ENCODE measurements around the gene GNMT.

GNMT gene

DNA sequence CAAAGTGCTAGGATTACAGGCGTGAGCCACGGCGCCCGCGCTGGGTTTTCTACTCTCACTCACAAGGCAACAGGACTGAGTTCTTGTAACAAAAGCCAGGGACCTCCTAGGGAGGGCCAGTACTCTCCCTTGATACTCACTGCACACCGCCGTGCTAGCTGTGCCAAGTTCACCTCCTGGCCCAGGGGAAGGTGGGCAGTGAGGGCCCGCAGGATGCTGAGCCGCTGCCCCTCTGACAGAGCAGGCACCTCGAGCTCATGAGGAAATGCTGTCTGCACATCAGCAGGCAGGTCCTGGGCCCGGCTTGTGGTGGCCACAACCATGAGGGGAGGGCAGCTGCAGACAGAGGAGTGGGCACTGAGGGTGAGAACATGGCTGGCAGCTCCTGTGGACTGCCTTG lies 6.7 kb downstream of the GNMT start:
- Histone ChIP-seq H3K36me3 (ENCODE audit: insufficient read depth, low read length) (peaks cover 37% of the 10 kb centered on the region), H3K4me3 (ENCODE audit: low read length) (no peak overlapping the region)

DNA sequence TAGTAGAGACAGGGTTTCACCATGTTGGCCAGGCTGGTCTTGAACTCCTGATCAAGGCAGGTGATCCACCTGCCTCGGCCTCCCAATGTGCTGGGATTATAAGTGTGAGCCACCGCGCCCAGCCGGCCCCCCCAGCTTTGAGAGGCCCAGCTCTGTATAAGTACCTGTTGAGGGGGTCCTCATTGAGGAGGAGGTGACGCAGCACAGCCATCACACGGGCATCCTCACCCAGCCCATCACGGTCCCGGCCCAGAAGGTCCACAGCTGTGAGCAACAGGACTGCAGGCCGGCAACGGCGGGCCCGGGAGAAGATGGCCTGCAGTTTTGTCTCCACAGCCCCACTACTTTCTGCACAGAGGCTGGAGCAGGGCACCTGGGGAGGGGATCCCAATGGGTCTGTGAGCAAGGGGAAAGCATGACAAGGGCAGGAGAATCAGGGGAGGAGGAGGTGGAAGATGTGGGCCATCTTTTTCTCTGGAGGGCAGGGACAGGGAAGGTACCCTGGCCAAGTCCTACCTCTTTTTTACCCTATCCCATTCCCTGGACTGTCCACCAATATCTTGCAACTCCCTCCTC lies 7.7 kb downstream of the GNMT start:
- H3K27me3 ChIP-seq (ENCODE audit: control insufficient read depth, insufficient read depth, low read length) = no peaks in the 10 kb centered on the region
- peaks cover 9% of the 10 kb centered on the region for H3K4me1 ChIP-seq (ENCODE audit: control insufficient read depth, insufficient read depth, low read length)
- no peak overlapping the region for H3K4me3 ChIP-seq (ENCODE audit: low read length)
- H3K4me2 ChIP-seq (ENCODE audit: low read length) = no peak overlapping the region
- H3K9me3 ChIP-seq (replicated peaks; ENCODE audit: low read length) = no peaks in the 10 kb centered on the region
- peaks cover 32% of the 10 kb centered on the region for H3K36me3 ChIP-seq (ENCODE audit: insufficient read depth, low read length)
- H3K9ac ChIP-seq (ENCODE audit: low read depth, low read length) = no peak overlapping the region

More for the DNA sequence above, 6.7 kb downstream of the GNMT start:
- Histone ChIP-seq H3K9me3 (replicated peaks; ENCODE audit: low read length) (no peaks in the 10 kb centered on the region), H3K9ac (ENCODE audit: low read depth, low read length) (no peak overlapping the region), H3K27me3 (ENCODE audit: control insufficient read depth, insufficient read depth, low read length) (no peaks in the 10 kb centered on the region), H3K4me1 (ENCODE audit: control insufficient read depth, insufficient read depth, low read length) (peaks cover 9% of the 10 kb centered on the region), H3K4me2 (ENCODE audit: low read length) (no peak overlapping the region)

DNA sequence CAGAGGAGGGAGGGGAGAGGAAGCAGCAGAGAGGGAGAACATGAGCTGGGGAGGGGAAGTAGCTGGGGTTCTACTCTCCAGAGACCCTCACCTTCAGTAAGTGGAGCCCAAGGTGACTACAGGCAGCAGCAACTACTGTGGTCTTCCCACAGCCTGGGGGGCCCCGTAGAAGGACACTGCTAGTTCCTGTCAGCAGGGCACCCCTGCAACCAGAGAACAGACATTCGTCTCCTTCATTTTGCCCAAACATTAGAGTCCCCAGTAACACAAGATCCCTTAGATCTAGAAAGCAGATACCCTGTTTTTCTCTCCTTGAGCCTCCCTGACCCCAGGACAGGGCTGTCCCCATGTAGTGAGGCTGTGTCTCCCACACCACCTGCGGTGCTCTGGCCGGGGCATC lies 8.2 kb downstream of the GNMT start:
- Histone ChIP-seq H3K36me3 (ENCODE audit: insufficient read depth, low read length) (peaks cover 32% of the 10 kb centered on the region), H3K4me3 (ENCODE audit: low read length) (no peak overlapping the region), H3K9ac (ENCODE audit: low read depth, low read length) (no peak overlapping the region), H3K9me3 (replicated peaks; ENCODE audit: low read length) (no peaks in the 10 kb centered on the region), H3K4me1 (ENCODE audit: control insufficient read depth, insufficient read depth, low read length) (peaks cover 9% of the 10 kb centered on the region), H3K27me3 (ENCODE audit: control insufficient read depth, insufficient read depth, low read length) (no peaks in the 10 kb centered on the region), H3K4me2 (ENCODE audit: low read length) (no peak overlapping the region)

DNA sequence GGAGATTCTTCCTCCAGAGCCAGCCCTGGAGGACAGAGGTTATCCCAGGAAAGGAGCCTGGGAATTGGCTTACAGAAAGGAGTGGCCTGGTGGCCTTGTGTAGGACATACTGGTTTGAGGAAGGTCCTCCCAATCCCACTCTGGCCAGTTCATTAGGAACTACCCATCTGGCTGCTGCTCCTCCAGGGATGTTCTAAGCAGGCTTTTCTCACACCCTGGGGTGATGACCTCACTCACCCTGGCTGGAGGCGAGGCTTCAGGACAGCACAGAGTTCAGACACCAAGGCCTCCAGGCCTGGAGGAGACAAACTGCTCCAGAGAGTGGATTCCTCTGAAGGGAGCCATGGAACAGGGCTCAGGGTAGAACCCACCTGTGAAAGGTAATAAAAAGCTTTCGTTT lies 8.9 kb downstream of the GNMT start:
- no peak overlapping the region for H3K4me3 ChIP-seq (ENCODE audit: low read length)
- no peaks in the 10 kb centered on the region for H3K27me3 ChIP-seq (ENCODE audit: control insufficient read depth, insufficient read depth, low read length)
- peaks cover 26% of the 10 kb centered on the region for H3K36me3 ChIP-seq (ENCODE audit: insufficient read depth, low read length)
- no peak overlapping the region for H3K4me2 ChIP-seq (ENCODE audit: low read length)
- no peaks in the 10 kb centered on the region for H3K9me3 ChIP-seq (replicated peaks; ENCODE audit: low read length)
- H3K4me1 ChIP-seq (ENCODE audit: control insufficient read depth, insufficient read depth, low read length) = peaks cover 9% of the 10 kb centered on the region
- no peak overlapping the region for H3K9ac ChIP-seq (ENCODE audit: low read depth, low read length)

DNA sequence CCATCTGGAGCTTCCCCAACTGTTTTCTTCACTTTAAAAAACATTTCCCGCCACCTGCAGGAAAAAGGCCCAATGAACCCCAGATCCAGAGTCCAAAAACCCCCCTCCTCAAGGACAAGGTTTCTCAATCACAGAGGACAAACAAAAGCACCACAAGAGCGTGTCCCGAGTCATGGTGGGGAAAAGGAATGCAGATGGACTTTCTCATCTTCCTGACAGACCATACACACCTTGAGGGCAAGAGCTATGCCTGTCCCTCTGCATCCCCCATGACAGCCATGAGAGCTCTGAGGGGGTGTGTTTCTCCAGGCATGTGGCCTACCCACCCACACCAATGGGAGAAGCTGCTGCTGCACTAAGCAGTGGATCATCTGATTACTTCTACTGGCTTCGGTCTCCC lies 9.4 kb downstream of the GNMT start:
- Histone ChIP-seq H3K9ac (ENCODE audit: low read depth, low read length) (no peak overlapping the region), H3K4me3 (ENCODE audit: low read length) (no peak overlapping the region), H3K4me1 (ENCODE audit: control insufficient read depth, insufficient read depth, low read length) (peaks cover 9% of the 10 kb centered on the region), H3K27me3 (ENCODE audit: control insufficient read depth, insufficient read depth, low read length) (no peaks in the 10 kb centered on the region), H3K36me3 (ENCODE audit: insufficient read depth, low read length) (peaks cover 22% of the 10 kb centered on the region), H3K9me3 (replicated peaks; ENCODE audit: low read length) (no peaks in the 10 kb centered on the region), H3K4me2 (ENCODE audit: low read length) (no peak overlapping the region)

DNA sequence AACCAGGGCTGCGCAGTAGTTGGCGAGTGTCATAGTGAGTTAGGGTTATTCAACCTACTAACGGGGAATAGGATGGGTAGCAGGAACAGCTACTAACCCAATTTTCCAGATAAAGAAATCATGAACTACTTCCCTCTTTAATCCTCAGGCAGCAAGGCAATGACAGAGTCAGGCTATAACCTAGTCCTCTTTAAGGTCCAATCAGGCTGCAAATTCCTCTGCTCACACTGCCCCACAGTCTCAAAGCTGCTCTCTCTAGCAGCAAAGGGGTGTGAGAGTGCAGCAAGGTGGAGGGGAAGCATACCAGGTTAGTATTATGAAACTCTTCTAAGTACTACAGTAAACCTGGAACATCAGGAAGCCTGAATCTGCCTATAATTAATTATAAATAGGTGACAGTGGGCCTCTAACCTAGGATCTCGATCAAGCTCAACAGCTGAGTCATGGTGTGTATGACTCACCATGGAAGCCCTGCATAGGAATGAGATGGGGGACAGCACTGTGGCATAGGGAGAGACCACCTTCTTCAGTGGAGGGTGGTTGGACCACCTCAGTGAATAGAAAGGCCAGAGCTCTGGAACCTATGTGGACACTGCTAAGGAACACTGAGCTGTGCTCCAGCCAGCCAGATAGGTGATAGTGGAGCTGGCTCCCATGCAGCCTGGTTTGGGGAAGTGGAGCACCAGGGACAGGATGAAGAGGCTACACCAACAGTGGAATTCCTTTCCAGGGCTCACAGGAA lies 10.5 kb downstream of the GNMT start:
- H3K27me3 ChIP-seq (ENCODE audit: control insufficient read depth, insufficient read depth, low read length) = no peaks in the 10 kb centered on the region
- H3K9me3 ChIP-seq (replicated peaks; ENCODE audit: low read length) = no peaks in the 10 kb centered on the region
- H3K9ac ChIP-seq (ENCODE audit: low read depth, low read length) = no peak overlapping the region
- no peak overlapping the region for H3K4me3 ChIP-seq (ENCODE audit: low read length)
- H3K4me2 ChIP-seq (ENCODE audit: low read length) = no peak overlapping the region
- peaks cover 14% of the 10 kb centered on the region for H3K36me3 ChIP-seq (ENCODE audit: insufficient read depth, low read length)
- H3K4me1 ChIP-seq (ENCODE audit: control insufficient read depth, insufficient read depth, low read length) = peaks cover 9% of the 10 kb centered on the region

DNA sequence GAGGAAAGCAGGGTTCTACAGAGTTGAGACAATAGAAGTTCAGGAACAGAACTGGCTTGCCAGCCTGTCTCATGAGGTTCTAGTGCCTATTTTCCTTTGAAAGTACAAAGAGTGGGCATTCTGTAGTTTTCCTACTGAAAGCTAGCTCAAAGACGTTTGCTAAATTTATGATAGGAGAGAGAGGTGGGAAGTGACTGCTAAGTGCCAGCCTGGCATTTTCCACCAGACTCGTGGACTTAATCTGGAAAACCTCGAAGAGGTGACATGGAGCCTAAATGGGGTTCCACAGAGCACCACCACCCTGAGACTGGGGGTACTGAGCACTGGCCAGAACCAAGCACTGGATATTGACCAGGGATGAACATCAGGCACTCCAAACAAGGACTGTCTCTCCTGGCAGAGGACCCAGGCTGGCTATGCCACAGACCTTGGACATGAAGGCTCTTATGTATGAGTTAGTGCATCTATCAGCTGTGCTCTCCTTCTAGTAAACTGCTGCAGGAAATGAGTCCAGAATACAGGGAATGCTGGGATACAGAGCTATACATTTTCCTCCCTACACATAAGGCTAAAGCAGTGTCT lies 11.3 kb downstream of the GNMT start:
- H3K27me3 ChIP-seq (ENCODE audit: control insufficient read depth, insufficient read depth, low read length) = no peaks in the 10 kb centered on the region
- no peak overlapping the region for H3K4me2 ChIP-seq (ENCODE audit: low read length)
- H3K4me3 ChIP-seq (ENCODE audit: low read length) = no peak overlapping the region
- no peak overlapping the region for H3K9ac ChIP-seq (ENCODE audit: low read depth, low read length)
- peaks cover 11% of the 10 kb centered on the region for H3K4me1 ChIP-seq (ENCODE audit: control insufficient read depth, insufficient read depth, low read length)
- no peaks in the 10 kb centered on the region for H3K9me3 ChIP-seq (replicated peaks; ENCODE audit: low read length)
- H3K36me3 ChIP-seq (ENCODE audit: insufficient read depth, low read length) = peaks cover 9% of the 10 kb centered on the region

DNA sequence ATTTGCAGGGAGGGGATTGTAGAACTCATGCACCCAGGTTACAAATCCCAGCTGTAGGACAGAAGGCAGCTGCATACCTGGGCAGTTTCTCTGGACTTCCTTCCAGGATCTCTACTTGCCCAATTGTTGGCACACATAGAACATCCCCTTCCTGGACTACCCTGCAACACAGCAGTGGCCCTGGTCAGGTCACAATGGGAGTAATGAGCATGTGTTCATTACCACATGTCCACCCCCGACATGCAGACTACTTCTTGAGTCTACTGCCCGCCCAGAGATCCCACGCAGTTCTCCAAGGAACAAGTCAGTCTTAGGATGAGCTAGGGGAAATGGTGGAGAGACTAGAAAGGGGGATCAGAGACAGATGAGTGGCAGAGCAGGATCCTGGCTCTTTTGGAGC lies 13.4 kb downstream of the GNMT start:
- H3K9me3 ChIP-seq (replicated peaks; ENCODE audit: low read length) = no peaks in the 10 kb centered on the region
- no peak overlapping the region for H3K4me2 ChIP-seq (ENCODE audit: low read length)
- no peaks in the 10 kb centered on the region for H3K27me3 ChIP-seq (ENCODE audit: control insufficient read depth, insufficient read depth, low read length)
- H3K4me1 ChIP-seq (ENCODE audit: control insufficient read depth, insufficient read depth, low read length) = peaks cover 18% of the 10 kb centered on the region
- no peak overlapping the region for H3K4me3 ChIP-seq (ENCODE audit: low read length)
- H3K9ac ChIP-seq (ENCODE audit: low read depth, low read length) = no peak overlapping the region
- no peaks in the 10 kb centered on the region for H3K36me3 ChIP-seq (ENCODE audit: insufficient read depth, low read length)

DNA sequence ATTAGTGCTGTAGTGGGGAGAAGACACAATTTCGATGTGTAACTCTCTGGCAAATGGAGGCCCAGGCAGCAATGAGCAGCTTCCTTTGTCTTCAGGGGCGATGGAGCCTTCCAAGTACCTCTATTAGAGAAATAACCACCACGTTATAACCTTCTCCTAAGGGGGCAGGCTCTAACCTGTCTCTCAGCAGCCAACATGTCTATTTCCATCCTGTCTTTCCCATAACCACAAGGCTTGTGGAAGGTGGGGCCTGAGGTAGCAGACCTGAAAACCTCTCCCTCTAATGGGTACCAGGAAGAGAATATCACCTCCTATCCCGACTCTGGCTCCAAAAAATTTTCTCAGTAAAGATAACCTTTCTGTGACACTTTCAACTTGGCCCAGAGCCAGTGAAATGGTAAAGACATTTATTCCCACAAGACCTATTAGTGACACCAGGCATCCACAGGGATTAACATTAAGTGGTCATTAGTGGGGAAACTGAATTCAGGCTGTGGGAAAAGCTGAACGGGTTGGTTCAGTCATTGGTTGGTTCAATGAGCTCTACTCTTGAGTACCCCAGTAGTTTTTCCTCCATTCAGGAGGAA lies 14.5 kb downstream of the GNMT start:
- Histone ChIP-seq H3K9me3 (replicated peaks; ENCODE audit: low read length) (no peaks in the 10 kb centered on the region), H3K4me3 (ENCODE audit: low read length) (no peak overlapping the region), H3K9ac (ENCODE audit: low read depth, low read length) (no peak overlapping the region), H3K27me3 (ENCODE audit: control insufficient read depth, insufficient read depth, low read length) (no peaks in the 10 kb centered on the region), H3K4me1 (ENCODE audit: control insufficient read depth, insufficient read depth, low read length) (peaks cover 24% of the 10 kb centered on the region), H3K36me3 (ENCODE audit: insufficient read depth, low read length) (no peaks in the 10 kb centered on the region), H3K4me2 (ENCODE audit: low read length) (no peak overlapping the region)

DNA sequence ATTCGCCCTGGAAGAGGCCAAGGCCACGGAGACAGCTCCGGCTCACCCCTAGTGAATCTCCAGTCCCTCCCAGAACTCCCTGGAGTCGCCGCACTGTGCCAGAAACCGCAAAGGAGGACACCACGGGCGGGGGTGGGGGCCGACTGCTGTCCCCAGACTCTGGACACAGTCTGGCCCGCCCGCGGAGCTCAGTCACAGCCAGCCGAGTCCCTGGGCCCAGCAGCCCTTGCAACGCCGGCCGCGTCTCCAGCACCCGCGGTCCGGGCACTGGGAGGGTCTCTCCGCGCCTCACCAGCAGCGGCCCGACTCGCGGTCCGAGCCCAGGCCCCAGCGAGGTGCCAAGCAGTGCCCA lies 17.9 kb downstream of the GNMT start:
- Histone ChIP-seq H3K4me2 (ENCODE audit: low read length) (peak overlapping the region; percentile 88), H3K9ac (ENCODE audit: low read depth, low read length) (peak overlapping the region; percentile 89), H3K36me3 (ENCODE audit: insufficient read depth, low read length) (no peaks in the 10 kb centered on the region), H3K27me3 (ENCODE audit: control insufficient read depth, insufficient read depth, low read length) (no peaks in the 10 kb centered on the region), H3K9me3 (replicated peaks; ENCODE audit: low read length) (no peaks in the 10 kb centered on the region), H3K4me1 (ENCODE audit: control insufficient read depth, insufficient read depth, low read length) (peaks cover 16% of the 10 kb centered on the region), H3K4me3 (ENCODE audit: low read length) (peak overlapping the region; percentile 84)

DNA sequence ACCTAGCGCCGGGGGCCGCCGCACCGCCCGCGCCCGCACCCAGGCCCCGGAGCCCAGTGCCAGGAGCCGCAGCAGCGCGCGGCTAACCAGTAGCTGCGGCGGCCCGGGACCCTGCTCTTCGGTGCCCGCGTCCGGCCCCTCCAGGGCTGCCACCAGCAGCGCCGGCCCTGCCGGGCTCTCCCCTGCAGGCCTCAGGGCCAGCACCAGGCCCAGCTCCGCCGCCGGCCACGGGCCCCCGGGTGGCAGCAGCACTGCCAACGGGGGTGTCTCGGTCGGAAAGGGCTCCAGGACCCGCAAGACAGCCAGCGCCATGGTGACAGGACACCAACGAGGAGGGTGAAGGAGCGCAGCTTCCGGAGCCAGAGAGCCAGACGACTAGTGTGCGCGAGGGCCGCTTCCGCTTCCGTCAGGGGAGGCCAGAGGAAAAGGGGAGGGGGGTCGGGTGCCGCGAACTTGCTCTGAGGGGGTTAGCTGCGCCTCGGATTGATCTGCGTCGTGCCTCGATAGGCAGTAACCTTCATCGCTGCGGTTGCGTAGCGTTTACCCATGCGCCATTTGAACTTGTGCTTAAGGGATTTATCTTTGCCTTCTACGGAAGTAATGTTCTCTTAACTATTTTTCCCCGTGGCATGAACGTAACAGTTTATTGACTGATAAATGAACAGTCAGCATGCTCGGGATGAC lies 18.4 kb downstream of the GNMT start, which contains the start of gene PEX6:
Gene PEX6 (minus strand): TSS at position 343 of the 684 bp plus-strand sequence. CDS start 31 bp downstream, at position 312.
- H3K4me1 ChIP-seq (ENCODE audit: control insufficient read depth, insufficient read depth, low read length) = peaks cover 21% of the 10 kb centered on the region
- peak within 1 kb of the TSS; percentile 88 for H3K4me2 ChIP-seq (ENCODE audit: low read length)
- H3K9me3 ChIP-seq (replicated peaks; ENCODE audit: low read length) = no peaks in the 10 kb centered on the region
- no peaks in the 10 kb centered on the region for H3K27me3 ChIP-seq (ENCODE audit: control insufficient read depth, insufficient read depth, low read length)
- peak within 1 kb of the TSS; percentile 84 for H3K4me3 ChIP-seq (ENCODE audit: low read length)
- no peaks in the 10 kb centered on the region for H3K36me3 ChIP-seq (ENCODE audit: insufficient read depth, low read length)
- H3K9ac ChIP-seq (ENCODE audit: low read depth, low read length) = peak within 1 kb of the TSS; percentile 89

All from skeletal muscle satellite cell (primary cell).